Adrenal gland (tissue), 12 donors: Measurements from ENCODE around the gene BUD13. TPM values are rescaled to one million over a fixed set of nuclear protein-coding genes. Genes with fewer than 3 reads are reported as not detected.

Experiments used
- DNase-seq, 7 donors: peaks; one replicate each; pipeline ENCODE4 v3.0.0-alpha.2; 2019 to 2020
- H3K27ac ChIP-seq, 5 donors: fragments of 200-600 bp; sonication (generic) in 4 of 5; 1 replicate in 3 of 5; 2 replicates in 2 of 5; pipeline versions ENCODE4 v1.5.1 to v1.8.0; 2016 to 2020; ENCODE audit warnings: mild to moderate bottlenecking in 1 of 5
- H3K27me3 ChIP-seq: fragments of 200-600 bp; 2 replicates; pipeline ENCODE4 v1.8.0; 2021
- H3K36me3 ChIP-seq, 2 donors: fragments of 200-600 bp; replicated peaks in 1 of 2; 1 replicate in 1 of 2; 2 replicates in 1 of 2; pipeline versions ENCODE4 v1.5.1 to v1.8.0; 2018 to 2022
- H3K4me1 ChIP-seq, 2 donors: fragments of 200-600 bp; replicated peaks in 1 of 2; 1 replicate in 1 of 2; 2 replicates in 1 of 2; pipeline versions ENCODE4 v1.5.1 to v1.8.0; 2018 to 2021
- H3K4me3 ChIP-seq, 4 donors: fragments of 200-600 bp; sonication (generic) in 3 of 4; one replicate each; pipeline ENCODE4 v1.5.1; 2016 to 2018
- H3K9me3 ChIP-seq, 3 donors: fragments of 200-600 bp; sonication (generic) in 1 of 3; replicated peaks in 1 of 3; 1 replicate in 2 of 3; 2 replicates in 1 of 3; pipeline versions ENCODE4 v1.5.1 to v1.8.0; 2016 to 2021
- CTCF ChIP-seq, 6 experiments: fragments of 450-650 bp in 4 of 6; fragments of 200-600 bp in 2 of 6; sonication (generic) in 1 of 6; IDR thresholded peaks; 1 replicate in 5 of 6; 2 replicates in 1 of 6; pipeline versions ENCODE4 v1.5.1 to v1.8.0; 2016 to 2021; ENCODE audit warnings: antibody characterized with exemption in 6 of 6, mild to moderate bottlenecking in 2 of 6, moderate library complexity in 1 of 6
- POLR2A ChIP-seq, 2 donors: fragments of 450-650 bp; IDR thresholded peaks; one replicate each; pipeline ENCODE4 v1.6.1; 2017; ENCODE audit warnings: antibody characterized with exemption in 2 of 2, mild to moderate bottlenecking in 2 of 2, moderate library complexity in 1 of 2
- WGBS, 4 donors: extraction: QIAGEN DNeasy Blood & Tissue Kit in 2 of 4; methylation state at CpG; one replicate each; pipeline versions ENCODE4 v1.1.5 to v1.1.7; 2013 to 2017; 5-methylcytosine and 5-hydroxymethylcytosine counted together
- intact Hi-C, 2 donors: fragments of 100-400 bp; cut with DNase I; formaldehyde crosslinking; loops; one replicate each; pipeline versions ENCODE4 v1.14.1 to v1.15.0; 2022 to 2023
- polyA plus RNA-seq, 3 donors: library from polyadenylated mRNA; stranded (reverse); fragments of 200-250 nt in 2 of 3; fragments of 350-450 nt in 1 of 3; fragmentation: Illumina TruSeq in 1 of 3; extraction: RNeasy Lipid Tissue Mini Kit (QIAGEN cat#74804) in 1 of 3; gene quantifications; one replicate each; pipeline ENCODE4 v1.2.3, GENCODE V29; 2013 to 2014
- total RNA-seq, 9 donors: library from RNA; depleted of rRNA in 4 of 9; stranded (reverse); fragments of >200 nt in 4 of 9; fragments of 120-200 nt in 1 of 9; fragmentation: NEBNext Ultra II Directional in 1 of 9; extraction: Animal tissue kit (Norgen Biotek cat#: 25700) in 1 of 9; gene quantifications; one replicate each; pipeline versions ENCODE4 v1.1.0 to v1.2.4, GENCODE V29; 2013 to 2023
- donor health status: healthy with polysubstance abuse.
- donor health status: Bipolar disorder and iron deficiency.
- donor health status: DM: yes; HTN: yes; CAD: no.
- donor health status: DM: no; HTN: no; CAD: no.
- donor health status: DM: no; HTN: no; CAD: no.
- donor health status: DM: yes; HTN: yes; CAD: no.

Gene BUD13
- total and polyA plus RNA-seq, 12 donors, result 7.5 to 20.4 (median 11.4) TPM

- intact Hi-C loops, result no loop called here
These were observed 22.6 kb downstream of the BUD13 start for GRCh38 chr11:116750070-116750718.

GRCh38 chr11:116742104-116742503, 30.7 kb downstream of the BUD13 start:
- no peaks in the 10 kb centered on the region for H3K4me1 ChIP-seq
- no peaks in the 10 kb centered on the region for H3K27me3 ChIP-seq
- peaks cover 0 to 8% of the 10 kb centered on the region in 2 donors for H3K36me3 ChIP-seq
- TF ChIP-seq POLR2A (IDR thresholded peaks at IDR 0.05), result no peak
- TF ChIP-seq CTCF (IDR thresholded peaks at IDR 0.05), result no peak
- WGBS, 4 donors, result 71 to 79% (median 75%) methylated on average over 6 of the region's 6 CpGs
- intact Hi-C loops, result no loop called here
- DNase-seq, result no peak
- H3K9me3 ChIP-seq, result no peaks in the 10 kb centered on the region
- H3K27ac ChIP-seq, result peak overlapping the region in 1 of 5 donors; percentile 52
- H3K4me3 ChIP-seq, result no peak overlapping the region

More at GRCh38 chr11:116750070-116750718, 22.6 kb downstream of the BUD13 start:
- no peak overlapping the region for H3K4me3 ChIP-seq
- no peaks in the 10 kb centered on the region for H3K9me3 ChIP-seq
- 84 to 91% (median 87%) methylated on average over 2 of the region's 2 CpGs for WGBS, 4 donors
- H3K4me1 ChIP-seq, result no peaks in the 10 kb centered on the region
- no peak overlapping the region for H3K27ac ChIP-seq
- peaks cover 0 to 39% of the 10 kb centered on the region in 2 donors for H3K36me3 ChIP-seq
- no peaks in the 10 kb centered on the region for H3K27me3 ChIP-seq
- TF ChIP-seq CTCF (IDR thresholded peaks at IDR 0.05), result no peak
- TF ChIP-seq POLR2A (IDR thresholded peaks at IDR 0.05), result no peak
- no peak for DNase-seq

GRCh38 chr11:116740741-116741140, 32.0 kb downstream of the BUD13 start:
- intact Hi-C loops, result no loop called here
- TF ChIP-seq CTCF (IDR thresholded peaks at IDR 0.05) (no peak), POLR2A (IDR thresholded peaks at IDR 0.05) (no peak)
- no peak overlapping the region for H3K4me3 ChIP-seq
- no peak for DNase-seq
- no peak overlapping the region for H3K27ac ChIP-seq
- no peaks in the 10 kb centered on the region for H3K9me3 ChIP-seq
- WGBS, 4 donors, result 61 to 83% (median 75%) methylated on average over 1 to 4 of the region's 4 CpGs
- H3K36me3 ChIP-seq, result no peaks in the 10 kb centered on the region
- H3K4me1 ChIP-seq, result no peaks in the 10 kb centered on the region
- no peaks in the 10 kb centered on the region for H3K27me3 ChIP-seq

GRCh38 chr11:116738975-116739374, 33.8 kb downstream of the BUD13 start:
- Histone ChIP-seq H3K4me1 (no peaks in the 10 kb centered on the region), H3K27ac (no peak overlapping the region), H3K27me3 (no peaks in the 10 kb centered on the region), H3K9me3 (no peaks in the 10 kb centered on the region), H3K36me3 (no peaks in the 10 kb centered on the region), H3K4me3 (no peak overlapping the region)
- WGBS, 4 donors, result 64 to 76% (median 72%) methylated on average over 2 of the region's 2 CpGs
- intact Hi-C loops, result no loop called here
- no peak for DNase-seq
- TF ChIP-seq CTCF (IDR thresholded peaks at IDR 0.05) (no peak), POLR2A (IDR thresholded peaks at IDR 0.05) (no peak)
